Stomach (tissue), 4 donors: ENCODE measurements around the gene INSIG2.

Experiments used
- CTCF ChIP-seq, 7 experiments: fragments of 450-650 bp in 4 of 7; fragments of 200-600 bp in 3 of 7; sonication (generic) in 3 of 7; IDR thresholded peaks; one replicate each; pipeline ENCODE4 v1.5.1; 2016 to 2019; ENCODE audit warnings: antibody characterized with exemption in 7 of 7, control low read depth in 2 of 7, mild to moderate bottlenecking in 1 of 7
- EP300 ChIP-seq: sonication (generic); formaldehyde crosslinking; IDR thresholded peaks from one replicate; pipeline ENCODE4 v1.6.1; 2017; ENCODE audit warnings: antibody characterized with exemption
- POLR2A ChIP-seq, 4 donors: fragments of 450-650 bp; IDR thresholded peaks; one replicate each; pipeline ENCODE4 v1.6.1; 2016; ENCODE audit warnings: antibody characterized with exemption in 4 of 4, control low read depth in 2 of 4, mild to moderate bottlenecking in 1 of 4, moderate library complexity in 1 of 4

DNA sequence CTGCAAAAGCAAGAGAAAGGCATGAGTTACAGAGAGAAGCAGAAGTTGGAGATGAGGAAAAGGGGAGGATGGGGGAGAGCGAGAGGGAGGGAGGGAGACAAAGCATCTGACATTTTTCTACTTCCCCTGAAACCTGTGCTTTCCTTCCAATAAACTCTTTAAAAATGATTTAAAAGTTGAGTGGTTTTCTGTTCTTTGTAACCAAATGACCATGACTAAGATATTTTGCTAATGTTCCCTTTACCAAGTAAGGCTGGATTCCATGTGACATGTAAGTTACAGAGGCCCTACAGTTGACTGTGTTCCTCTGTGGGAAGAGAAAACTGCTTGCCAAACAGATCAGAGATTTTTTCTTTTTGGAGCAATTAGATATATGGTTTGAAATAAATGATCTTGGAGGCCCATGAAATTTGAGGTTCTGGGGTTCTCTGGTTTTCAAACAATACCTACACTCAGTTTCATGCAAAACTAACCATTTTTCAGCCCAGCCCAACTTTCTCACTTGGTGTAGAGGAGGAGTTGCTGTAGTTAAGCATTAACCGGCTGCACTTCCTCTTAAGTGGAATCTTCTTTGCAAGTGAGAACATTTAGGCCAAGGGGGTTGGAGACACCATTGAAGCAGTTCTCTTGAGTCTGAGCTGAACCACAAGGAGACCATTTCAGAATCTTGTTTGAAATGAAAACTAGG lies 34.5 kb downstream of the INSIG2 start:
- no peak for TF ChIP-seq CTCF (IDR thresholded peaks at IDR 0.05)
- no peak for TF ChIP-seq EP300
- no peak for TF ChIP-seq POLR2A (IDR thresholded peaks at IDR 0.05)
